LNCAP (cell line): ENCODE results near the gene PTPN14.

Experiments
- TF ChIP-seq, protein P1 (sequence below): fragments of 450-650 bp; IDR thresholded peaks from 2 replicates; pipeline ENCODE4 v1.5.1; 2017; ENCODE audit warnings: mild to moderate bottlenecking

Gene PTPN14

DNA sequence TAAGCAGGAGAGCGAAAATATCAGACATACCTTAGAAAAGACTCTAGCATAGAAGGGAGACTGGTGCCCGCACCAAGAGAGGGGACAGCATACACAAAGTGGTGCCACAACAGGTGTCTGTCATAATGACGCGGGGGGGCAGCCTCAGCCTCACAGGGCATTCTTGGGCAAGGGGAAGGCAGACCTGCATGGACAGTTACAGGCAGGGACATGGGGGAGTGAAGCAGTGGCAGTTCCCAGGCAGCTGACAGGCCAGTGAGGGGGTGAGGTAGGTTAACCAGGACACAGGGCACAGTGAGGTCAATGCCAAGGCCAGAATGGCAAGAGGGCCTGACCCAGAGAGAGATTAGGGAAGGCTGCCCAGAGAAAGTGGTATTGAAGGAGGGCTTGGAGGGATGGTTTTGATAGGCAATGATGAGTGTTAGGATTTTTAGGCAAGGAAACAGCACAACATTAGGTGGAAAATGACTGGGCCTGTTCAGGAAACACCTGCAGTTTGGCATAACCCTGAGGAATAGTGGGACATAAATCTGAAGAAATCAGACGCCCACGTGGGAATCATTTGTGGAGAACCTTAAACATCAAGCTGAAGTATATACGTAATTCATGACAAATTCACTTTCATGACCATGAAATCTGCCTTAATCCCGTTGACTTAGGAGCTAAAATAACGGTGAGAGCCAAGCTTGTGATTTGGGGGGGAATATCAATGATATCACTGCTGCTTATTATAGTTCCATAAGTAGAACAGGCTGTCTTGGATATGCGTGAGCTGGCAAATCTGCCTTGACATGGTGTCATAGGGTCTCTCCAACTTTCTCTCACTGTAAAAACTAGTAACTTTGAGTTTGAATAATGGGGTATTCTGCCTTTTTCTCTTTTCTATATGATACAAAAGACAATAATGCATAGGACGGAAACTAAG is 8.9 kb downstream of the PTPN14 start:
- TF ChIP-seq, protein P1, sequence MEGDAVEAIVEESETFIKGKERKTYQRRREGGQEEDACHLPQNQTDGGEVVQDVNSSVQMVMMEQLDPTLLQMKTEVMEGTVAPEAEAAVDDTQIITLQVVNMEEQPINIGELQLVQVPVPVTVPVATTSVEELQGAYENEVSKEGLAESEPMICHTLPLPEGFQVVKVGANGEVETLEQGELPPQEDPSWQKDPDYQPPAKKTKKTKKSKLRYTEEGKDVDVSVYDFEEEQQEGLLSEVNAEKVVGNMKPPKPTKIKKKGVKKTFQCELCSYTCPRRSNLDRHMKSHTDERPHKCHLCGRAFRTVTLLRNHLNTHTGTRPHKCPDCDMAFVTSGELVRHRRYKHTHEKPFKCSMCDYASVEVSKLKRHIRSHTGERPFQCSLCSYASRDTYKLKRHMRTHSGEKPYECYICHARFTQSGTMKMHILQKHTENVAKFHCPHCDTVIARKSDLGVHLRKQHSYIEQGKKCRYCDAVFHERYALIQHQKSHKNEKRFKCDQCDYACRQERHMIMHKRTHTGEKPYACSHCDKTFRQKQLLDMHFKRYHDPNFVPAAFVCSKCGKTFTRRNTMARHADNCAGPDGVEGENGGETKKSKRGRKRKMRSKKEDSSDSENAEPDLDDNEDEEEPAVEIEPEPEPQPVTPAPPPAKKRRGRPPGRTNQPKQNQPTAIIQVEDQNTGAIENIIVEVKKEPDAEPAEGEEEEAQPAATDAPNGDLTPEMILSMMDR: no peak

DNA sequence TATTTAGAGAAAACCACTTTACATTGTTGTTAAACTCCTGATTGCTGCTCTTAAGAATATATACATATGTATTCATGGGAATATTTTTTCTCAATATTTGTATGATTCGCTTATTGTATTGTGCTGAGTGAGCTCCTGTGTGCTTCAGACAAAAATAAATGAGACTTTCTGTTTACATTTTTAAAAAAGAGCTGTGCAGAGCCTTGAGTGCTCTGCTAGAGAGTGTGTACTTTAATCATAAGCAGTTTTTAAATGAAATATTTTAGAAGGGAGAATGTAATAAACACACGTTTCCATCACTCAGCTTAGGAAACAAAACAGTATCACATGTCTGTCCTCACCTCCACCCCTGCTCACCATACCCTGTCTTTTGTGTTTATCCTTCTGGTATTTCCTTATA is 9.7 kb downstream of the PTPN14 start:
- TF ChIP-seq, protein P1: no peak

DNA sequence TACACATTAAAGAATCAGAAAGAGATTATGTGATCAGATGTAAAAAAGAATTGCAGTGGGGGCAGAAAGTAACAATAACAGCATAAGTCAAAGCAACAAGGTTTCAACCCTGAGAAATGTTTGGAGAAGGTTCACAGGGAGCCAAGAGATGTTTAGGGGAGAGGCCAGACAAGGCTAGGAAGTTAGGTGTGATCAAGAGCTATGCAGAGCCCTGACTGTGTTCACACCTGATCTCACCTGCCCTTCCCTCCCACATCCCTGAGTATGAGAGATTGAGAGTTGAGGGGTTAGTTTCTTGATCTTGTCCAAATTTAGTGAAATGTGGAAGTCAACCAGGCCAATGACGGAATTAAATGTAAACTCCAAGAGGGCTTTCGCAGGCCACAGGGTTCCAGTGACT is 10.2 kb downstream of the PTPN14 start:
- TF ChIP-seq, protein P1: no peak

DNA sequence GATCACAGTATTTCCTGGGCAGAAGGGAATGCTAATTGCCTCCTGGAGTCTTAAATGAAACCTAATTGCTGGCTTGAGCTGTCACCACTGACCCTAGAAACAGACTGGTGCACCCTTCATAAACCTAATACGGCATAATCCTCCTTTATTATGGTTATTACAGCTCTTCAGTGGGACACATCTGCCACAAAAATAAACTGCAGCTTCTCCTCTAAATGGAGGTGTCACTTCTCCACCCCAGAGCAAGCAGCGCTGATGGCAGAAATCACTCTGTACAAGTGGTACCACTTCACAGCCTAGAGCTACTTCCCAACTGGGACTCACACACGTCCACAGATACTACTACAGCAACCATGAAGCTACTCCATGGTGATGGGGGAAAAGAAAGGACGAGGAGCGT is 11.1 kb downstream of the PTPN14 start:
- TF ChIP-seq, protein P1: no peak

DNA sequence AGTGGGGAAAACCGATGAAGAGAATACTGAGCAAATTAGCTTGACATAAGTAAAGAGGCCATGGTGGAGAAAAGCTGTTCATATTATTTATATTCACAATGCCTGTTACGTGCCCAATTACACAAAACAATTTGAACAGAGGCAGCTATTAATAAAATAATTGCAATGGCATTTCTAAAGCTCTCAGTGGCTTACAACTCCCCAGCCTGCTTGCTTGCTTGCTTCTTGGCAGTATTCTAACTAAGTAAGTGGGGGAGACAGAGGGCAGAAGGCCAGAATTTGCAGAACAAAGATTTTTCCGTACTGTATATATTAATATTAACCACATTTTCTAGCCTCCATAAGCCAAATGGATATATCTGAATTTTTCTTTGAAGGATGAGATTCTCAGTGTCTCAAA is 12.9 kb downstream of the PTPN14 start:
- TF ChIP-seq, protein P1: no peak

DNA sequence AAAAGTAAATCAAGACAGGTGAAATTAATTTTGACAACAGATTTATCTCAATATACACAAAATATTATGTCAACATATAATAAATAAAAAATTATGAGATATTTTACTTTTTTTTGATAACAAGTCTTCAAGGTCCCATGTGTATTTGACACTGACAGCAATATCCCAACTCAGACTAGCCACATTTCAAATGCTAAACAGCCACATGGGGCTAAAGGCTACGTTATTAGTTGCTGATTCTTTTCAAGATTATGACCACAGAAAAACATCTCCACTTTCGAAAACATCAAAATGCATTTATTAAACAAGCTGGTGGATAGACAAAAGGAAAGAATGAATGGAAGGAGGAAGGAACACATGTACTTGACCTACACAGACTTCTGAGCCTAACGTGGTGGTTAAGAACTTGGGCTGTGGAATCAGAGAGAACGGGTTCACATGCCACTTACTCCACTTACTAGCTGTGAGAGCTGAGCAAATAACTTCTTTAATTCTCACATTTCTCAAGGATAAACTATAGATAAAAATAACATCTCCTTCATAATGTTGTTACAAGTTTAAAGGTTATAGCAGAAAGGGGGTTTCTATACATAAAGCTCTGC is 13.4 kb downstream of the PTPN14 start:
- TF ChIP-seq, protein P1: no peak

DNA sequence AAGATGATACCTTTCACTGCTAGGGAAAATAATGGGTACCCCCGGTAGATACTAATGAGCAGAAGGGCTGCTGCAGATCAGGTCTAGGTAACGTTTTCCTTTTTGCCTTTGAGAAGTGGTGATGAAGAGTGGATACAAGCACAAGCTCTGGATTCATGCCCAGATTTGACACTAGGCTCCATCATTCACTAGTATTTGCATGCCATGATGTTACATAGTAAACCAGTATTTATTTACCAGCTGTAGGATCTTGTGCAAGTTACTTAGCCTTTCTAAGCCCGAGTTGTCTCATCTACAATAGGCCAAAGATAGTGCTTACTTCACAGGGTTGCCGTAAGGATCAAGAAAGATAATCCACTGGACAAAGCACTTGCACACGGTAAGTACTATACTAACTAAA is 14.2 kb downstream of the PTPN14 start:
- TF ChIP-seq, protein P1: no peak
